ENCODE results near the gene CNOT4.

CNOT4 gene, protein sequence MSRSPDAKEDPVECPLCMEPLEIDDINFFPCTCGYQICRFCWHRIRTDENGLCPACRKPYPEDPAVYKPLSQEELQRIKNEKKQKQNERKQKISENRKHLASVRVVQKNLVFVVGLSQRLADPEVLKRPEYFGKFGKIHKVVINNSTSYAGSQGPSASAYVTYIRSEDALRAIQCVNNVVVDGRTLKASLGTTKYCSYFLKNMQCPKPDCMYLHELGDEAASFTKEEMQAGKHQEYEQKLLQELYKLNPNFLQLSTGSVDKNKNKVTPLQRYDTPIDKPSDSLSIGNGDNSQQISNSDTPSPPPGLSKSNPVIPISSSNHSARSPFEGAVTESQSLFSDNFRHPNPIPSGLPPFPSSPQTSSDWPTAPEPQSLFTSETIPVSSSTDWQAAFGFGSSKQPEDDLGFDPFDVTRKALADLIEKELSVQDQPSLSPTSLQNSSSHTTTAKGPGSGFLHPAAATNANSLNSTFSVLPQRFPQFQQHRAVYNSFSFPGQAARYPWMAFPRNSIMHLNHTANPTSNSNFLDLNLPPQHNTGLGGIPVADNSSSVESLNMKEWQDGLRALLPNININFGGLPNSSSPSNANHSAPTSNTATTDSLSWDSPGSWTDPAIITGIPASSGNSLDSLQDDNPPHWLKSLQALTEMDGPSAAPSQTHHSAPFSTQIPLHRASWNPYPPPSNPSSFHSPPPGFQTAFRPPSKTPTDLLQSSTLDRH

DNA sequence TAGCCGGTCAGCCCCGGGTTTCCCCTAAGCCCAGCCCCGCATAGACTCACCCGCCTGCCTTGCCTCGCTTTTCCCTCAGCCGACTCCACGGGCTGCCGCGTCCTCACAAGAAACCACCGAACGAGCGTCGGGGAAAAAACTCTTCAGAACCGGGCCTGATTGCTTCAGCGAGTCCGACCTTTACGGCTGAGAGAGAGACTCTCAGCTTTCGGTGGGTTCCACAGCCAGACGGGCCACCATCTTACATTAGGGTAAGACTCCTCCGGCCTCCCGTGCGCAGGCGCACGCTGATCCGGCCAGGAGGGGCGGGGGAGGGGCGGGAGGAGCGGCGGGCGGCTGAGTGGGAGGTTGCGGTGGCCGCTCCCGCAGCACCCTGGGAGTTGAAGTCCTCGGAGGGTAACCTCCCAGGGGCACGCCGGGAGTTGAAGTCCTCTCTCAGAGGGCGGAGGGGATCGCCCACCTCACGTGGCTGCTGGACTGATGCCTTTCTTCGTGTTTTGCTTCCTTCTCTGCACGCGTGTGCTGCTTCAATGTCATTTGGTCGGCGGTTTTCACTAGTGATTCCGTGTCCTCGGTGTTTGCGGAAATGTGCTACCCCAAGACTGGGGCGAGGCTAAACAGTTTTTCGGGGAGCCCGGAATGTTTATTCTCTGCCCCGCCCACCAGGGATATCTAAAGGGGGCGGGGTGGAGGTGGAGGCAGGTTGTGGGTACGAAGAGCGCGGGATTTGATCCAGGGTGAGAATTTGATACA lies at the start of gene CNOT4:
Gene CNOT4, minus strand, starts transcription at position 264 of the 753 bp plus-strand sequence. CDS start 71,771 bp downstream, outside the sequence.
- DNase-seq = peak; percentile 96

GRCh38 chr7:135558881-135559280 lies 49.0 kb upstream of the CNOT4 start:
- DNase-seq = no peak

GRCh38 chr7:135558337-135558767 lies 48.5 kb upstream of the CNOT4 start:
- peak; percentile 79 for DNase-seq

DNA sequence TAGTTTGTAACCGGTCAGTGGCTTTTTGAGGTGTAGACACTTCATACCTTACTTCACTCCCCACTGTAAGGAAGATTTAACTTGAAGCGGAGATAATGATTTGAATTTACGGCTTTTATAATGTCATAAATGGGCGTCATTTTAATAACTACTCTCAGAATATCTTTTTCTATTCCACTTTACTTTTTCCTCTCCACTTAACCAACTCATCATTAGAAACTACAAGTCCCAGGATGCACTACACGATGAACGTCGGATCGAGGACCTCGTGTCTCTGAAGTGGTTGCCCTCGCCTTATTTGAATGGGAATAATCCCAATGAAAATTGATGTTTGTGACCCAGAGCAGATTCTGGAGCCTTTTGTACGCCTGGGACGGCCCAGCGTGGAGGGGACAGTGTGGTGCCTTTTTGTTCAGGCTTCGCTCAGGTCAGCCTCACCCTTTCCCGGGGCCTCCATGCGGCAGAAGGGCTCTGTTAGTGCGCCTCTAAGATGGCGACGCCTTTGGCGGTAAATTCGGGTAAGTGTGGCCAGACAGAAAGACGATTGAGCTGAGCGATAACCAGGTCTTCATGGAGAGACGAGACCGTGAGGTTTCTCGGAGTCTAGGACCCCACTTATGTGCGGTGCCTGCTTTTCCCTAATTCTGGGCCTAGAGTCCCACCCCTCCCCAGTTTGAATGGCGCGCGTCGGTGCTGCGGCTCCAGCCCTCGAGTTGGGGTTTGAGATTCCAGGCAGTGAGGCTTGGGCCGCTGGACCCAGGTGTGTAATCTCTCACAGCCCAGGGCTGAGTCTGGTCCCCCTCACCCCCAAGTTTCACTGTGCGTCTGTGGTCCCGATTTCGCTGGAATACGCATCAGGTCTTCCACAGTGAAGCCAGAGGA lies 47.8 kb upstream of the CNOT4 start, which contains the start of gene NUP205:
Gene NUP205, plus strand, starts transcription at position 463 of the 882 bp plus-strand sequence. Its CDS starts 28 bp downstream, at position 491.
- peak; percentile 79 for DNase-seq

DNA sequence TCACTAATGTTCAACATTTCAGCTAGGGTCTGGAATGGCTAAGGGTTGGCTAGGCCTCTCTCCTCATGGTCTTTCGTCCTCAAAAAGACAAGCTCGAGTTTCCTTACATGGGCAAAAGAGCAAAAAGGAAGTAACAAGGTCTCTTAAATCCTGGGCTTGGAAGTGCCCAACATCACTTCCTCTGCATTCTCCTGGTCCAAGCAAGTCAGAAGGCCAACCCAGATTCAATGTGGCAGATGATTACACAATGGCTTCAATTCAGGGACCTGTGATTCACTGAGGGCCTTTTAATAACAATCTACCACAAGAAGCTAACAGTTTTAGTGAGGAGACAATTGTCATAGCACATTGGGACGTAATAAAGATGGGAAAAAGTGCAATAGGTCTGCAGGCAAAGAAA lies 43.4 kb upstream of the CNOT4 start:
- DNase-seq = peak; percentile 82

GRCh38 chr7:135552148-135552547 lies 42.2 kb upstream of the CNOT4 start:
- DNase-seq = no peak

DNA sequence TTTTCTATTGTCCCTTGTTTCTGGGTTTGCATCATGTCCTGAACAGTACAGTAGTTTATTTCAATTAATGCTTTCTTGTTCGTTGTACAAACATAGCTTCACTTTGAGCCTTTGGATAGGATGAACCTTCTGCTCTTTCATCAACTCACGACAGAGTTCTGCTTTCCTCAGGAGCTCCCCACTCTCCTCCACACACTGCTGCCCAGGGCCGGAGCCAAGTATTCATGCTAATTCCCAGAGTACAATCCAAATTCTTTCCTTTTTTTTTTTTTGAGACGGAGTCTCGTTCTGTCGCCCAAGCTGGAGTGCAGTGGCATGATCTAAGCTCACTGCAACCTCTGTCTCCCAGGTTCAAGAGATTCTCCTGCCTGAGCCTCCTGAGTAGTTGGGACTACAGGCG lies 40.3 kb upstream of the CNOT4 start:
- no peak for DNase-seq

DNA sequence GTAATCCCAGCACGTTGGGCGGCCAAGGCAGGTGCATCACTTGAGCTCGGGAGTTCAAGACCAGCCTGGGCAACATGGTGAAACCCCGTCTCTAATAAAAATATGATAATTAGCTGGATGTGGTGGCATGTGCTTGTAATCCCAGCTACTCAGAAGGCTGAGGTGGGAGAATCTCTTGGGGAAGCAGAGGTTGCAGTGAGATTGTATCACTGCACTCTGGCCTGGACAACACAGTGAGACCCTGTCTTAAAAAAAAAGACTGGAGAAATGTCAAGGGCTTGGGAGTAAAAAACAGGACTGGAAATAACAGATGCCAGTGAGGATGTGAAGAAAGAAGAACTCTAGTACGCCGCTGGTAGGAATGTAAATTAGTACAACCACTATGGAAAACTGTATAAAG lies 31.1 kb upstream of the CNOT4 start:
- no peak for DNase-seq

DNA sequence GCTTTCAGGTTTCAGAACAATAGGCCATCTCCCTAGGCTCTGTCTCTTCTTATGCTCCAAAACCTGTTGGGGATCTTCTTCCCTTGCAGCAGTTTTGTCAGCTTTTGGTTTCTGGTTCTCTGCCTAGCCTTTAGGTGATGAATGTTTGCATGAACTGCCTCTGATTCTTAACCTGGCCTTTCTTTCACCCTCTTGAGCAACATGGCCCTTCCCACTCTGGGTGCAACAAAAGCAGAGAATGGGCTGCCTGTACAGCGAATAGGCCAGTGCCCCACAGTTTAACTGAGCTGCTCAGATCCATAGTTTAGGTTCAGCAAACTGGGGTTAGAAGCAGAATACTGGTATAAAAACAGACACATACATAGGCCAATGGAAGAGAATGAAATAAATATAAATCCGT lies 29.7 kb upstream of the CNOT4 start:
- DNase-seq = no peak

DNA sequence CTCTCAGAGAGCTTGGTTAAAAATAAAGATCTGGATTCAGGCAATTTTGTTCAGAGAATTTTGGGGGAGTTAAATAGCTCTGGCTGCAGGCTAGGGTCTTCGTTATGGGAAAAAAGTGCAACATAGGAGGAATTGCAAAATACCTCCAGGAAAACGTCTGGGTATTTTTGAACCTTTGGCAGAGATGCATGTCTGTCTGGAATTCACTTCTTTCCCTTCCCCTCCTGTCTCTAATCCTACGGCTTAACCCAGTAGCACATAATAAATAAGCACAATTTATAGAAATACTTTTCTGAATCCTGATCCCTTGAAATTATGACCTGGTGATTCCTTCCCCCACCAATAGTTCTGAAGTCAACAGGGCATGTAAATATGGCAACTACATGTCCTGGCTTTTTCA lies 28.5 kb upstream of the CNOT4 start:
- no peak for DNase-seq

DNA sequence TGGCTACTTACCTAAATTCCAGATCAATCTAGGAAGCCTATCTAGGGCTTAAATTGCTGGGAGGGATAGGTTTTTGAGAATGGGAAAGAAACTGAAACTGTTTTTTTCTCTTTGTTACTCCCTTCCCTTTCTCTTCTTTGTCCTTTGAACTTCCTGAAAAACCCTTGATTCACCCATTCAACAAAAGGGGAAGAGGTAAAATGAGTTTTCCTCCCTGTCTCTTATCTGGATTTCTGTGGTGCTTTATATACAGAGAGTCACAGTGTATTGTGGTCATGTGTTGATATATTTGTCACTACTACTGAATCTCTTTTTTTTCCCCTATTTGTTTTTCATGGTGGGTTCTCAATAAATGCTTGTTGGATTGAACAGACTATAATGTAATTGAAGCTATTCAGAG lies 28.0 kb upstream of the CNOT4 start:
- peak; percentile 84 for DNase-seq

DNA sequence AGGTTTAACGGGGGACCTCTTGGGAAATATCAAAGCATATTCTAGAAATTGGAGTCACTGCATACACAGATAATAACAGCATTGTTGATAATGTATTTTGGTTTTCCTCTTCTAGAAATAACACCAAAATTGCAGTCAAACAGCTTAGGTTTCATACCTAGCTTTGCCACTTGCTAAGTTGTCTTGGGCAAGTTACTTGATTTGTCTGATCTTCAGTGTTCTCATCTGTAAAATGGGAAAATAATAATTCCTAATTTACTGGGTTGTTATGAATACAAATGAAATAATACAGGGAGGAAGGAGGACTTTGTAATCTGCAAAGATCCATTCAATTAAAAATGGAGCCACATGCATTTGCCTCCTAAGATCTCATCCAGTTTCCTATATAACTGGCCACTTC lies 27.6 kb upstream of the CNOT4 start:
- no peak for DNase-seq

GRCh38 chr7:135536150-135536549 lies 26.2 kb upstream of the CNOT4 start:
- DNase-seq = peak; percentile 90

DNA sequence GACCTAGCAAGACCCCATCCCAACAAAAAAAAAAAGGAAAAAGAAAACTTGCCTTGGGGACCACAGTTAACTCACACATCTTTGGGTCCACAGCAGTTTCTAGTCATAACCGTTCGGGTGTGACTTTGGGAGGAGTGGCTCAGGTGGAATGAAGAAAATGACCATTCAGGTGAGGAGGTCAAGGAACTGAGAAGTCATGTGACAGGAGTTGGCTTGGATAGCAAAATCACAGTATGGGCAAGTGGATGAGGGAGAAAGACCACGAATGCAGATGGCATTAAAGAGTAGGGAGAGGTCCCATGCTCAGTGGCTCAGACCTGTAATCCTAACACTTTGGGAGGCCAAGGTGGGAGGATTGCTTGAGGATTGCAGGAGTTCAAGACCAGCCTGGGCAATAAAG lies 17.1 kb upstream of the CNOT4 start:
- DNase-seq = no peak

DNA sequence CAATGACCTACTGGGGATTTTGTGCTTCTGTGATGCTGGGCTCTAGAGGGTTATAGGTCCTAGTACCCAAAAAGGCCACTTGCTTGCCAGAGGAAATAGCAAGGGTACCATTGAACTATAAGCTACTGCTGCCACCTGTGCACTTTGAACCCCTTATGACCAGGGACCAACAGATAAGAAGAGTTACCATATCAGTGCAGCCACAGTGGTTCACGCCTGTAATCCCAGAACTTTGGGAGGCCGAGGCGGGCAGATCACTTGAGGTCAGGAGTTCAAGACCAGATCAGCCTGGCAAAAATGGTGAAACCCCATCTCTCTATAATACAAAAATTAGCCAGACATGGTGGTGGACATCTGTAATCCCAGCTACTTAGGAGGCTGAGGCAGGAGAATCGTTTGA lies 15.5 kb upstream of the CNOT4 start:
- DNase-seq = no peak

- DNase-seq = no peak
Measured at GRCh38 chr7:135523146-135523545, 13.2 kb upstream of the CNOT4 start.

- DNase-seq = no peak
Measured at GRCh38 chr7:135522509-135522908, 12.6 kb upstream of the CNOT4 start.

DNA sequence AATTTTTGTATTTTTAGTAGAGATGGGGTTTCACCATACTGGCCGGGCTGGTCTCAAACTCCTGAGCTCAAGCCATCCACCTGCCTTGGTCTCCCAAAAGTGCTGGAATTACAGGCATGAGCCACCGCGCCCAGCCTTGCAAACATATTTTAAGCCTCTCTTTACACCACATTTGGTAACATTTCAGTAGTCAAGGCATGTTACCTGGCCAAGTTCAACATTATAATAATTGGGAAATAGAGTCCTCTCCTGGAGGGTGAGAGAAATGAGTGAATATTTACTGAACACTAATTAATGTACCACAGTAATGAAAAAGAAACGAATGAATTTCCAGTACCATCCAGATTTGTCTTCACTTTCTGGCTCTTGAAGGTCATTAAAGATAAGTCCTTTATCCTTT lies 10.0 kb upstream of the CNOT4 start:
- no peak for DNase-seq

- no peak for DNase-seq
Measured at GRCh38 chr7:135519233-135519688, 9.4 kb upstream of the CNOT4 start.

DNA sequence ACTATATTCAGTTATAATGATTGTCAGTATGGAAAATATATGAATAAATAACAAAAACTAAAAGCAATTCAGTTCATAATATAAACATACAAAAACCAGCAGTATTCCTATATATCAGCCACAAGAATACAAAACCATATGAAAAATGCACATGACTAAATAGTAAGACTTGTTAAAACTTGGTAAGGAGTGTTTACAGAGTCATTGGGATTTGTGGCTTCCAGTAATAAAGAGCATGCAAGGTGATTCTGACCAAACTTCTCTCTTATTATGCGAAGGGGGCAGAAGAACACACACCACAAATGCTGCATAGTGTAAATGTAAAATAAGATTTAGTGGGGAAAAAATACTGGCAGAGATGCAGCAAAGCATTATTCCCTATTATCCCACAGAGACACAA lies 8.8 kb upstream of the CNOT4 start:
- DNase-seq = no peak

DNA sequence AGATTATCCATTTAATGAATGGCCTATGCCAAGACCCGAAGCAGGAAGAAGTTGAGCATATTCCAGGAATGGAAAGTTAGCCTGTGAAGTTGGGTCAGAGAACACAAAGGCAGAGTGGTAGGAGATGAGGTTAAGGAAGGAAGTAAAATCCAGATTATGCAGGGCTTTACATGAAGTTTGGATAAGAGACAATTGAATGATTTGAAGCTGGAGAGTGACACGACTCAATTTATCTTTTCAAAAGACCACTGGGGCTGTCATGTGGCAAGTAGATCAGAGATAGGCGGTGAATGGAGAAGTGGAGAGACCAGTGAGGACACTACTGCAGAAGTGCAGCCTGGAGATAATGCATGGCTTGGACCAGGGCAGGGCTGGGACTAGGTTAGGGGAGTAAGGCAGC lies 7.2 kb upstream of the CNOT4 start:
- DNase-seq = no peak

GRCh38 chr7:135514856-135515255 lies 5.0 kb upstream of the CNOT4 start:
- DNase-seq = no peak

Measured in MV-4-11 (cell line).